ENCODE measurements around the gene ATP10D. TPM values are rescaled to one million over a fixed set of nuclear protein-coding genes. Genes with fewer than 3 reads are reported as not detected.
"Not testable (repeated sequence)": the region's sequence is repeated elsewhere in the genome, so short reads cannot be mapped to it uniquely, and the experiment has no call there.

The ATP10D gene
- total RNA-seq, 6 donors from 2014 or later = 13.7 to 27.6 (median 22.1) TPM

- no peaks in the 10 kb centered on the region for H3K9me3 ChIP-seq
- TF ChIP-seq POLR2A (IDR thresholded peaks at IDR 0.05) (no peak), CTCF (IDR thresholded peaks at IDR 0.05) (no peak), EP300 (IDR thresholded peaks at IDR 0.05) (no peak)
- no peaks in the 10 kb centered on the region for H3K4me1 ChIP-seq
Measured at GRCh38 chr4:47519239-47519883, 34.3 kb downstream of the ATP10D start.

DNA sequence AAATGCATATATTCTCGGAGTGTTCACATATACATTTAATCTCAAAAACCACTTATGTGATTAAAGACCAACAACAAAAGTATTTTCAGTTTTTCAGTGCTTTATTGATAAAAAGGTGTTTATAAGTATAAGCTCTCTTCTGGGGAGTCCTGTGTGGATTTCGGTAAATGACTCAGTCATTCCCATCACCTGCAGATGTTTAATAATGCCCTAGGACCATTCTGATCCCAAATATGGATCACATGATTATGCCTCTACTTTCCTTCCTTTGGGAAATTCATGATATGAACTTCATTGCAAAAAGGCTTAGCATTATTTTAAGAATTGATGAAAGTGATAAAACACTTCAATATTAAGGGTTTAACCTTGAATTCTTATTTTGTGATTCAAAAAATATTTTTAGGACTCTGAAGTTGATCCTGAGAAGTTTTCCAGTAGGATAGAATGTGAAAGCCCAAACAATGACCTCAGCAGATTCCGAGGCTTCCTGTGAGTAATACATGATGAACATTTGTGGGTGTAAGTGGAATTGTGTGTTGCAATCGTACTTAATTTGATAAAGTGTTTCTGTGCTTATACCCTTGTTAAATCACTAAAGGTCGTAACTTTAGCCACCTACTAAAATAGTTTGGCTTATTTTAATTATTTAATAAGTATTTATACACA lies 40.2 kb downstream of the ATP10D start:
- ATAC-seq (ENCODE audit: low FRiP score in 2 of 2) = peak in 1 of 2 donors; percentile 93
- Histone ChIP-seq H3K27ac (peak overlapping the region; percentile 8 to 62 (median 45)), H3K27me3 (no peaks in the 10 kb centered on the region), H3K9me3 (no peaks in the 10 kb centered on the region), H3K36me3 (peaks cover 0 to 36% (median 4%) of the 10 kb centered on the region in 4 donors), H3K4me3 (no peak overlapping the region), H3K4me1 (peaks cover 0 to 8% (median 0%) of the 10 kb centered on the region in 4 donors)
- TF ChIP-seq EP300 (IDR thresholded peaks at IDR 0.05) (peak in 1 of 4 donors; percentile 45), CTCF (IDR thresholded peaks at IDR 0.05) (no peak)
- WGBS, 2 donors = 66 to 67% methylated on average over 5 of the region's 5 CpGs
- peak in 1 of 2 donors; percentile 34 for DNase-seq

More at GRCh38 chr4:47519239-47519883, 34.3 kb downstream of the ATP10D start:
- H3K36me3 ChIP-seq = peaks cover 0 to 31% (median 5%) of the 10 kb centered on the region in 4 donors
- DNase-seq (no peak), ATAC-seq (ENCODE audit: low FRiP score in 2 of 2) (no peak)
- H3K27ac ChIP-seq = no peak overlapping the region
- no peaks in the 10 kb centered on the region for H3K27me3 ChIP-seq
- H3K4me3 ChIP-seq = no peak overlapping the region
- WGBS, 2 donors = 54 to 62% methylated on average over 3 of the region's 3 CpGs

DNA sequence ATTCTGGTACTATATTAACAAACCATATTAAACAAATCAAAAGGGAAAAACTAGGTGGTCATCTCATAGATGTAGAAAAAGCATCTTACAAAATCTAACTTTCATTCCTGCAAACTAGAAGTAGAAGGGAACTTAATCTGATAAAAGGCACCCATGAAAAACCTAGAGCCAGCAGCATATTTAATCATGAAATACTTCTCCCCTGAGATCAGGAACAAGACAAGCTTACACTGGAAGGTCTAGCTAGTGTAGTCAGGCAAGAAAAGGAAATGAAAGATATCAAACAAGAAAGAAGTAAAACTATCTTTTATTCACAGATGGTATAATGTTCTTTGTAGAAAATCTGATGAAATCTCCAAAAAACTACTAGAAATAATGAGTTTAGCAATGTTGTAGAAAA lies 41.2 kb downstream of the ATP10D start:
- no peak for DNase-seq
- TF ChIP-seq CTCF (IDR thresholded peaks at IDR 0.05) (no peak), EP300 (IDR thresholded peaks at IDR 0.05) (no peak), POLR2A (IDR thresholded peaks at IDR 0.05) (no peak), POLR2AphosphoS5 (IDR thresholded peaks at IDR 0.05) (no peak)

GRCh38 chr4:47528646-47529045 lies 43.6 kb downstream of the ATP10D start:
- not testable (repeated sequence) for H3K27ac ChIP-seq; DNase-seq; H3K9me3 ChIP-seq; ATAC-seq (ENCODE audit: low FRiP score in 2 of 2); H3K4me3 ChIP-seq; H3K27me3 ChIP-seq
- WGBS, 2 donors = 80 to 89% methylated on average over 3 of the region's 3 CpGs
- peaks cover 19 to 31% (median 22%) of the 10 kb centered on the region in 4 donors for H3K4me1 ChIP-seq
- peaks cover 0 to 30% (median 4%) of the 10 kb centered on the region in 4 donors for H3K36me3 ChIP-seq

More for the DNA sequence above, 41.2 kb downstream of the ATP10D start:
- H3K27ac ChIP-seq = peak overlapping the region in 1 of 4 donors; percentile 35
- no peaks in the 10 kb centered on the region for H3K9me3 ChIP-seq
- no peak overlapping the region for H3K4me3 ChIP-seq
- H3K27me3 ChIP-seq = no peaks in the 10 kb centered on the region
- no peak for ATAC-seq (ENCODE audit: low FRiP score in 2 of 2)
- H3K36me3 ChIP-seq = peaks cover 0 to 36% (median 4%) of the 10 kb centered on the region in 4 donors
- H3K4me1 ChIP-seq = peaks cover 6 to 14% (median 8%) of the 10 kb centered on the region in 4 donors

- H3K27me3 ChIP-seq = no peaks in the 10 kb centered on the region
- H3K9me3 ChIP-seq = no peaks in the 10 kb centered on the region
- 86 to 100% methylated on average over 1 of the region's 1 CpG for WGBS, 2 donors
- H3K27ac ChIP-seq = peak overlapping the region in 1 of 4 donors; percentile 77
- no peak for ATAC-seq (ENCODE audit: low FRiP score in 2 of 2)
- H3K36me3 ChIP-seq = peaks cover 0 to 33% (median 4%) of the 10 kb centered on the region in 4 donors
- no peak overlapping the region for H3K4me3 ChIP-seq
- H3K4me1 ChIP-seq = peaks cover 19 to 25% (median 22%) of the 10 kb centered on the region in 4 donors
- TF ChIP-seq CTCF (IDR thresholded peaks at IDR 0.05) (no peak), POLR2A (IDR thresholded peaks at IDR 0.05) (no peak), POLR2AphosphoS5 (IDR thresholded peaks at IDR 0.05) (no peak), EP300 (IDR thresholded peaks at IDR 0.05) (no peak)
- DNase-seq = no peak
Measured at GRCh38 chr4:47530801-47531200, 45.7 kb downstream of the ATP10D start.

All from upper lobe of left lung (tissue), 6 donors.